Endothelial cell of umbilical vein (primary cell): ENCODE measurements around the gene MROH2A. TPM values are rescaled to one million over a fixed set of nuclear protein-coding genes. Genes with fewer than 3 reads are reported as not detected.

Source experiments
- BruUV-seq: library from RNA; stranded (reverse); fragments of 400-500 nt; replicated peaks from 2 replicates; lab custom pipeline; 2021; lab: Mats Ljungman, UMichigan
- CTCF ChIA-PET: fragments of 300-600, 350-600 bp; sonication (Branson Sonifier 250); formaldehyde crosslinking; loops from one replicate; lab custom pipeline; 2021; ENCODE audit warnings: antibody characterized with exemption, inconsistent platforms; lab: Charles Lee
- POLR2A ChIA-PET: fragments of 300-600, 350-600 bp; sonication (Branson Sonifier 250); formaldehyde crosslinking; loops from one replicate; lab custom pipeline; 2021; ENCODE audit warnings: antibody characterized with exemption, inconsistent platforms; lab: Charles Lee
- DNase-seq: peaks from one replicate; pipeline ENCODE4 v3.0.0-alpha.2; 2011; ENCODE audit warnings: low read depth, low spot score
- FAIRE-seq: peaks from 2 replicates; lab custom pipeline; 2011; peaks lifted over from hg19 to GRCh38; lab: Jason Lieb, UNC
- H2AFZ ChIP-seq: 2 replicates; pipeline ENCODE4 v1.6.0; 2012; ENCODE audit warnings: low read depth, low read length, control low read depth, inconsistent platforms
- H3K27ac ChIP-seq: 2 replicates; pipeline ENCODE4 v1.5.1; 2011; ENCODE audit warnings: low read depth, mild to moderate bottlenecking, control low read depth, low read length, moderate library complexity; ENCODE audit not compliant: insufficient read depth
- H3K27me3 ChIP-seq, 2 experiments: 2 replicates each; pipeline versions ENCODE4 v1.6.0 to v1.6.1; 2011; ENCODE audit warnings: low read length in 2 of 2, mixed read lengths in 1 of 2; ENCODE audit not compliant: control insufficient read depth in 2 of 2, insufficient read depth in 2 of 2
- H3K36me3 ChIP-seq, 2 experiments: 2 replicates in 1 of 2; 3 replicates in 1 of 2; pipeline ENCODE4 v1.5.1; 2011; ENCODE audit warnings: low read length in 2 of 2, mild to moderate bottlenecking in 1 of 2, moderate library complexity in 1 of 2; ENCODE audit not compliant: control insufficient read depth in 2 of 2, insufficient read depth in 2 of 2; ENCODE audit errors: extremely low read depth in 1 of 2
- H3K4me1 ChIP-seq: 3 replicates; pipeline ENCODE4 v1.5.1; 2011; ENCODE audit warnings: mild to moderate bottlenecking, low read length; ENCODE audit not compliant: control insufficient read depth, insufficient read depth; ENCODE audit errors: extremely low read depth
- H3K4me2 ChIP-seq: 2 replicates; pipeline ENCODE4 v1.6.1; 2011; ENCODE audit warnings: low read length, control low read depth, mixed read lengths; ENCODE audit not compliant: insufficient read depth
- H3K4me3 ChIP-seq, 3 experiments: fragments of 200-600 bp in 1 of 3; sonication (generic), shearing (Covaris generic) in 1 of 3; replicated peaks in 1 of 3; 2 replicates each; pipeline ENCODE4 v1.5.1; 2011 to 2016; ENCODE audit warnings: control low read depth in 3 of 3, low read length in 3 of 3, mild to moderate bottlenecking in 2 of 3, inconsistent platforms in 1 of 3, low read depth in 1 of 3, moderate library complexity in 1 of 3; ENCODE audit not compliant: insufficient read depth in 1 of 3
- H3K79me2 ChIP-seq: 2 replicates; pipeline ENCODE4 v1.6.0; 2012; ENCODE audit warnings: low read length, inconsistent platforms; ENCODE audit not compliant: control insufficient read depth, insufficient read depth
- H3K9ac ChIP-seq: replicated peaks from 2 replicates; pipeline ENCODE3; 2011; ENCODE audit warnings: low read length, control low read depth; ENCODE audit not compliant: insufficient read depth; ENCODE audit errors: extremely low read depth
- H3K9me1 ChIP-seq: replicated peaks from 3 replicates; pipeline ENCODE4 v1.6.0; 2011; ENCODE audit warnings: mild to moderate bottlenecking, low read length; ENCODE audit not compliant: control insufficient read depth, insufficient read depth; ENCODE audit errors: extremely low read depth
- H3K9me3 ChIP-seq: replicated peaks from 2 replicates; pipeline ENCODE4 v1.5.1; 2012; ENCODE audit warnings: low read length, inconsistent platforms; ENCODE audit not compliant: control insufficient read depth, insufficient read depth
- H4K20me1 ChIP-seq: replicated peaks from 2 replicates; pipeline ENCODE3; 2011; ENCODE audit warnings: mild to moderate bottlenecking, low read length; ENCODE audit not compliant: control insufficient read depth, insufficient read depth; ENCODE audit errors: extremely low read depth
- EZH2 ChIP-seq: IDR thresholded peaks from 2 replicates; pipeline ENCODE4 v1.6.1; 2012; ENCODE audit warnings: borderline replicate concordance, low read depth, mild to moderate bottlenecking, moderate library complexity, low read length, inconsistent platforms; ENCODE audit not compliant: severe bottlenecking
- FOS ChIP-seq: IDR thresholded peaks from 2 replicates; pipeline ENCODE4 v1.6.1; 2011; ENCODE audit warnings: mild to moderate bottlenecking, low read length, moderate library complexity, borderline replicate concordance; ENCODE audit not compliant: insufficient read depth
- GATA2 ChIP-seq: IDR thresholded peaks from 2 replicates; pipeline ENCODE4 v1.7.0; 2011; ENCODE audit warnings: low read depth, mild to moderate bottlenecking, moderate library complexity, mixed read lengths, low read length; ENCODE audit not compliant: insufficient read length, insufficient read depth
- JUN ChIP-seq: IDR thresholded peaks from 2 replicates; pipeline ENCODE4 v1.6.1; 2011; ENCODE audit warnings: borderline replicate concordance, low read depth; ENCODE audit not compliant: insufficient read length, insufficient read depth
- MYC ChIP-seq: IDR thresholded peaks from one replicate; pipeline ENCODE4 v1.6.1; 2011; ENCODE audit warnings: mild to moderate bottlenecking, low read depth, low read length
- POLR2A ChIP-seq: IDR thresholded peaks from 2 replicates; pipeline ENCODE4 v1.6.1; 2012; ENCODE audit warnings: low read depth, mild to moderate bottlenecking, control low read depth, low read length
- POLR2AphosphoS5 ChIP-seq: IDR thresholded peaks from 2 replicates; pipeline ENCODE4 v1.6.1; 2012; ENCODE audit warnings: low read depth, mild to moderate bottlenecking, control low read depth, low read length, moderate library complexity; ENCODE audit not compliant: insufficient read depth
- dilution Hi-C: fragments of 300-500 bp; cut with MboI; formaldehyde crosslinking; loops from one replicate; pipeline ENCODE4 v1.15.0; 2019; ENCODE audit warnings: low sequenced_read_pairs; ENCODE audit not compliant: extremely low pct_ligation_motif_present
- intact Hi-C: fragments of 100-400 bp; cut with micrococcal nuclease; formaldehyde crosslinking; loops from one replicate; pipeline ENCODE4 v1.10.0; 2022
- polyA plus RNA-seq, 4 experiments: library from polyadenylated mRNA; depleted of rRNA in 3 of 4; stranded (reverse) in 3 of 4; unstranded in 1 of 4; fragments of >200 nt; gene quantifications; 2 replicates each; pipeline versions ENCODE4 v1.2.1 to v1.2.3, GENCODE V29; 2011 to 2012; ENCODE audit warnings: missing spikeins in 1 of 4
- total RNA-seq: library from RNA; stranded (reverse); gene quantifications from 2 replicates; pipeline ENCODE4 v1.2.3, GENCODE V29; 2021
- TF ChIP-seq, protein P1 (sequence below), 2 donors: IDR thresholded peaks; 1 replicate in 1 of 2; 2 replicates in 1 of 2; pipeline ENCODE4 v1.5.1; 2011; ENCODE audit warnings: low read length in 2 of 2, mild to moderate bottlenecking in 2 of 2, moderate library complexity in 2 of 2, control low read depth in 1 of 2, inconsistent platforms in 1 of 2, low read depth in 1 of 2; ENCODE audit not compliant: insufficient read depth in 1 of 2; ENCODE audit errors: extremely low read depth in 1 of 2
- TF ChIP-seq, protein P2 (sequence below): IDR thresholded peaks from 2 replicates; pipeline ENCODE4 v1.6.1; 2011; ENCODE audit not compliant: insufficient read depth, insufficient read length

The MROH2A gene
- total and polyA plus RNA-seq, 2 donors (not counting 3 experiments of a cell fraction or from before 2014, with no cell fraction given), result not detected

DNA sequence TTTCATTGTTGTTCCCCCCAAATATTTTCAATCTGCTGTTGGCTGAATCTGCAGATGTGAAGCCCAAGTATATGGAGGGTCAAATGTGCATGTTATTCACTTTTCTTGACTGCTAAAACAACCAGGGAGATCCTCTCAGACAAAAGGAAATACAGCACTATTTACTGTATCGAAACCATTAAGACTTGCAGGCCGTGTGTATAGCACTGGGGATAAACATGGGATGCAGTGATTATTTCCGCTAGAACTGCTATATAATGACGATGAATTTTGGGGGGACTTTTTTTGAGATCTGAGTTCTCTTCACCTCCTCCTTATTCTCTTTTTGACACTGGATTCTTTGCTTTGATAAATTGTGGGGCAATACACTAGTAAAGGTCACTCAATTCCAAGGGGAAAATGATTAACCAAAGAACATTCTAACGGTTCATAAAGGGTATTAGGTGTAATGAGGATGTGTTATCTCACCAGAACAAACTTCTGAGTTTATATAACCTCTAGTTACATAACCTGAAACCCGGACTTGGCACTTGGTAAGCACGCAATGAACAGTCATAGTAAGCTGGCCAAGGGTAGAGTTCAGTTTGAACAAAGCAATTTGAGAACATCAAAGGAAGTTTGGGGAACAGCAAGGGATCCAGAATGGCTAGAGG is 21.6 kb upstream of the MROH2A start:
- Histone ChIP-seq H3K4me1 (no peaks in the 10 kb centered on the region), H3K9me1 (no peaks in the 10 kb centered on the region), H3K79me2 (no peaks in the 10 kb centered on the region), H3K27me3 (peaks cover 0 to 3% of the 10 kb centered on the region in 2 experiments), H3K36me3 (no peaks in the 10 kb centered on the region), H4K20me1 (no peaks in the 10 kb centered on the region), H3K27ac (no peak overlapping the region), H3K9me3 (no peaks in the 10 kb centered on the region), H2AFZ (no peak overlapping the region), H3K4me3 (no peak overlapping the region), H3K4me2 (no peak overlapping the region), H3K9ac (no peak overlapping the region)
- no peak for DNase-seq
- POLR2A ChIA-PET, result no interaction called here
- FAIRE-seq, result no peak
- no TSS peak for BruUV-seq
- no peak for TF ChIP-seq GATA2
- TF ChIP-seq FOS, result no peak
- no peak for TF ChIP-seq EZH2
- TF ChIP-seq MYC, result no peak
- TF ChIP-seq POLR2AphosphoS5, result no peak
- no peak for TF ChIP-seq JUN
- CTCF ChIA-PET, result no interaction called here
- dilution Hi-C loops (no loop called here), intact Hi-C loops (no loop called here)

DNA sequence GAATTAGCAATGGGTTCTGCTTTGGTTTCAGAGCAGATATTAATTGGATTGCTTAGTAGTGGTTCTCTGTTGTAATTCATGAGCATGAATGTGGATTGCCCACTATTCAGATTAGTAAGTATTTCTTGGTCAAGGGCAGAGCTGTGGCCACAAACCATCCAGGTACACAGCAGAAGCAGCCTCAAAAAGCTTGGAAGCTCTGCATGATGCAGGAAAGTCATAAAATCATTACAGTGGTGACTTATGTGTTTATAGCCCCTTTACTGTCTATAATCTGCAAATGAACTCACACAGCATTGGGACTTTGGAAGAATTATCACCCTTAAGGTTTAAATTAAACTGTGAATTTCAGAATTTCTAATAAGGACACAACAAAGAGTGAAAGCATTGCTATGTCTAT is 20.0 kb upstream of the MROH2A start:
- Histone ChIP-seq H4K20me1 (no peaks in the 10 kb centered on the region), H3K4me1 (no peaks in the 10 kb centered on the region), H2AFZ (no peak overlapping the region), H3K27ac (no peak overlapping the region), H3K79me2 (no peaks in the 10 kb centered on the region), H3K36me3 (no peaks in the 10 kb centered on the region), H3K27me3 (peaks cover 0 to 6% of the 10 kb centered on the region in 2 experiments), H3K9me3 (no peaks in the 10 kb centered on the region), H3K9me1 (no peaks in the 10 kb centered on the region), H3K9ac (no peak overlapping the region), H3K4me3 (no peak overlapping the region), H3K4me2 (no peak overlapping the region)
- ChIA-PET CTCF (no interaction called here), POLR2A (no interaction called here)
- BruUV-seq, result no TSS peak
- no peak for FAIRE-seq
- TF ChIP-seq MYC, result no peak
- no peak for TF ChIP-seq EZH2
- TF ChIP-seq POLR2A, result no peak
- TF ChIP-seq, protein P1, sequence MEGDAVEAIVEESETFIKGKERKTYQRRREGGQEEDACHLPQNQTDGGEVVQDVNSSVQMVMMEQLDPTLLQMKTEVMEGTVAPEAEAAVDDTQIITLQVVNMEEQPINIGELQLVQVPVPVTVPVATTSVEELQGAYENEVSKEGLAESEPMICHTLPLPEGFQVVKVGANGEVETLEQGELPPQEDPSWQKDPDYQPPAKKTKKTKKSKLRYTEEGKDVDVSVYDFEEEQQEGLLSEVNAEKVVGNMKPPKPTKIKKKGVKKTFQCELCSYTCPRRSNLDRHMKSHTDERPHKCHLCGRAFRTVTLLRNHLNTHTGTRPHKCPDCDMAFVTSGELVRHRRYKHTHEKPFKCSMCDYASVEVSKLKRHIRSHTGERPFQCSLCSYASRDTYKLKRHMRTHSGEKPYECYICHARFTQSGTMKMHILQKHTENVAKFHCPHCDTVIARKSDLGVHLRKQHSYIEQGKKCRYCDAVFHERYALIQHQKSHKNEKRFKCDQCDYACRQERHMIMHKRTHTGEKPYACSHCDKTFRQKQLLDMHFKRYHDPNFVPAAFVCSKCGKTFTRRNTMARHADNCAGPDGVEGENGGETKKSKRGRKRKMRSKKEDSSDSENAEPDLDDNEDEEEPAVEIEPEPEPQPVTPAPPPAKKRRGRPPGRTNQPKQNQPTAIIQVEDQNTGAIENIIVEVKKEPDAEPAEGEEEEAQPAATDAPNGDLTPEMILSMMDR (IDR thresholded peaks at IDR 0.05; ENCODE audit: extremely low read depth in 1 of 2, insufficient read depth in 1 of 2, low read depth in 1 of 2, low read length in 2 of 2), result no peak
- no peak for TF ChIP-seq GATA2
- no peak for TF ChIP-seq POLR2AphosphoS5
- no peak for TF ChIP-seq JUN
- TF ChIP-seq FOS, result no peak
- TF ChIP-seq, protein P2, sequence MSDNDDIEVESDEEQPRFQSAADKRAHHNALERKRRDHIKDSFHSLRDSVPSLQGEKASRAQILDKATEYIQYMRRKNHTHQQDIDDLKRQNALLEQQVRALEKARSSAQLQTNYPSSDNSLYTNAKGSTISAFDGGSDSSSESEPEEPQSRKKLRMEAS, result no peak
- dilution Hi-C loops, result no loop called here
- no peak for DNase-seq
- intact Hi-C loops, result no loop called here
